ENCODE data around the gene NTRK3.

GRCh38 chr15:88120026-88120425 is 136.5 kb downstream of the NTRK3 start:
- TF ChIP-seq POLR2A (IDR thresholded peaks at IDR 0.05; ENCODE audit: control extremely low read depth in 1 of 2, low read depth in 2 of 2, low read length in 2 of 2) (no peak), CTCF (IDR thresholded peaks at IDR 0.05; ENCODE audit: control extremely low read depth in 1 of 3, insufficient read depth in 1 of 3, low read depth in 1 of 3, low read length in 3 of 3) (no peak), GABPA (IDR thresholded peaks at IDR 0.05; ENCODE audit: borderline replicate concordance, insufficient read depth, low read length) (no peak), SP1 (IDR thresholded peaks at IDR 0.05; ENCODE audit: low read depth, low read length) (no peak), BRCA1 (IDR thresholded peaks at IDR 0.05; ENCODE audit: low read depth, low read length) (no peak), RNF2 (IDR thresholded peaks at IDR 0.05; ENCODE audit: borderline replicate concordance, low read depth, low read length, missing control alignments, poor library complexity, severe bottlenecking) (no peak), MAFK (IDR thresholded peaks at IDR 0.05; ENCODE audit: low read depth, low read length) (no peak), CREB1 (IDR thresholded peaks at IDR 0.05) (no peak), JUN (IDR thresholded peaks at IDR 0.05; ENCODE audit: low read depth, low read length) (no peak)
